Stimulated activated CD8-positive, alpha-beta memory T cell treated with anti-CD3 and anti-CD28 coated beads, Interleukin-12 subunit alpha, Interleukin-12 subunit beta, amount 100 ng/mL, for 4 hours (primary cell): ENCODE results near the gene ABCA8.
"Not testable (repeated sequence)": the region's sequence is repeated elsewhere in the genome, so short reads cannot be mapped to it uniquely, and the experiment has no call there.

Experiments
- DNase-seq: peaks from one replicate; pipeline ENCODE4 v3.0.0-alpha.2; 2020; ENCODE audit warnings: low read depth

The ABCA8 gene, protein sequence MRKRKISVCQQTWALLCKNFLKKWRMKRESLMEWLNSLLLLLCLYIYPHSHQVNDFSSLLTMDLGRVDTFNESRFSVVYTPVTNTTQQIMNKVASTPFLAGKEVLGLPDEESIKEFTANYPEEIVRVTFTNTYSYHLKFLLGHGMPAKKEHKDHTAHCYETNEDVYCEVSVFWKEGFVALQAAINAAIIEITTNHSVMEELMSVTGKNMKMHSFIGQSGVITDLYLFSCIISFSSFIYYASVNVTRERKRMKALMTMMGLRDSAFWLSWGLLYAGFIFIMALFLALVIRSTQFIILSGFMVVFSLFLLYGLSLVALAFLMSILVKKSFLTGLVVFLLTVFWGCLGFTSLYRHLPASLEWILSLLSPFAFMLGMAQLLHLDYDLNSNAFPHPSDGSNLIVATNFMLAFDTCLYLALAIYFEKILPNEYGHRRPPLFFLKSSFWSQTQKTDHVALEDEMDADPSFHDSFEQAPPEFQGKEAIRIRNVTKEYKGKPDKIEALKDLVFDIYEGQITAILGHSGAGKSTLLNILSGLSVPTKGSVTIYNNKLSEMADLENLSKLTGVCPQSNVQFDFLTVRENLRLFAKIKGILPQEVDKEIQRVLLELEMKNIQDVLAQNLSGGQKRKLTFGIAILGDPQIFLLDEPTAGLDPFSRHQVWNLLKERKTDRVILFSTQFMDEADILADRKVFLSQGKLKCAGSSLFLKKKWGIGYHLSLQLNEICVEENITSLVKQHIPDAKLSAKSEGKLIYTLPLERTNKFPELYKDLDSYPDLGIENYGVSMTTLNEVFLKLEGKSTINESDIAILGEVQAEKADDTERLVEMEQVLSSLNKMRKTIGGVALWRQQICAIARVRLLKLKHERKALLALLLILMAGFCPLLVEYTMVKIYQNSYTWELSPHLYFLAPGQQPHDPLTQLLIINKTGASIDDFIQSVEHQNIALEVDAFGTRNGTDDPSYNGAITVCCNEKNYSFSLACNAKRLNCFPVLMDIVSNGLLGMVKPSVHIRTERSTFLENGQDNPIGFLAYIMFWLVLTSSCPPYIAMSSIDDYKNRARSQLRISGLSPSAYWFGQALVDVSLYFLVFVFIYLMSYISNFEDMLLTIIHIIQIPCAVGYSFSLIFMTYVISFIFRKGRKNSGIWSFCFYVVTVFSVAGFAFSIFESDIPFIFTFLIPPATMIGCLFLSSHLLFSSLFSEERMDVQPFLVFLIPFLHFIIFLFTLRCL (N-terminal part only)

DNA sequence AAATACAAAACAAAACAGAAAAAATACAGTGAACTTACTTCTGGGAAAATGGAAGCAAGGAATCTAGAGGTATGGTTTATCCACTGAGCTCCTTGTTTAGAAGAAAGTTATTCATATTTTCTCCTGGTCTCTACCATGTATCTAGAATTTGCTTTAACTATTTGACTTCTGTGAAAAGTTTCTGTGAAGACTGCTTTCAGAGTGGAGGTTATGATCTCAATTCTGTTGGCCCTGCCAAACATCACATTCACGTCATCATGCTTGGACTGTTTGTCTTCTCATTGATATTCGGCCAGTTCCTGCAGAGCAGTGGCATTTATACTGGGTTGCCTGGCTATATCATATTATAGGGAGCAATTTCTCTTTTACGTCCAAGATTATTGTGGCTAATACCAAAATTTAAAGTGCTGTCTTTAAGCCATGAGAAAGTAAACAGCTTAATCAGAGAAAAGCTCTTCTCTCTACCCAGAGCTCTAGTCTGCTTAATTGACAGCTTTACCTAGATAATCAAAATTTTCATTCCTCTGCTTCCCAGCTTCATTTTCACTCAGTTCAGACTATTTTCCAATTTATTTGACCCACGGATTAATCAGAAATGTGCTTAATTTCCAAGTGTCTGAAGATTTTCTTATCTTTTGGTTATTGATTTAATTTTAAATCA, at the start of gene ABCA8:
ABCA8 (minus strand) TSS at position 212 of the 661 bp plus-strand sequence. CDS start 13,358 bp downstream, outside the sequence.
- no peak for DNase-seq

DNA sequence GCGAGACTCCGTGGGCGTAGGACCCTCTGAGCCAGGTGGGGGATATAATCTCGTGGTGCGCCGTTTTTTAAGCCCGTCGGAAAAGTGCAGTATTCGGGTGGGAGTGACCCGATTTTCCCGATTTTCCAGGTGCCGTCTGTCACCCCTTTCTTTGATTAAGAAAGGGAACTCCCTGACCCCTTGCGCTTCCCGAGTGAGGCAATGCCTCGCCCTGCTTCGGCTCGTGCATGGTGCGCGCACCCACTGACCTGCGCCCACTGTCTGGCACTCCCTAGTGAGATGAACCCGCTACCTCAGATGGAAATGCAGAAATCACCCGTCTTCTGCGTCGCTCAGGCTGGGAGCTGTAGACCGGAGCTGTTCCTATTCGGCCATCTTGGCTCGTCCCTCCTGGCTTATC, 49.6 kb upstream of the ABCA8 start:
- not testable (repeated sequence) for DNase-seq

DNA sequence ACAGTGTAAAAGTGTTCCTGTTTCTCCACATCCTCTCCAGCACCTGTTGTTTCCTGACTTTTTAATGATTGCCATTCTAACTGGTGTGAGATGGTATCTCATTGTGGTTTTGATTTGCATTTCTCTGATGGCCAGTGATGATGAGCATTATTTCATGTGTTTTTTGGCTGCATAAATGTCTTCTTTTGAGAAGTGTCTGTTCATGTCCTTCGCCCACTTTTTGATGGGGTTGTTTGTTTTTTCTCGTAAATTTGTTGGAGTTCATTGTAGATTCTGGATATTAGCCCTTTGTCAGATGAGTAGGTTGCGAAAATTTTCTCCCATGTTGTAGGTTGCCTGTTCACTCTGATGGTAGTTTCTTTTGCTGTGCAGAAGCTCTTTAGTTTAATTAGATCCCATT, 44.6 kb upstream of the ABCA8 start:
- DNase-seq: not testable (repeated sequence)

DNA sequence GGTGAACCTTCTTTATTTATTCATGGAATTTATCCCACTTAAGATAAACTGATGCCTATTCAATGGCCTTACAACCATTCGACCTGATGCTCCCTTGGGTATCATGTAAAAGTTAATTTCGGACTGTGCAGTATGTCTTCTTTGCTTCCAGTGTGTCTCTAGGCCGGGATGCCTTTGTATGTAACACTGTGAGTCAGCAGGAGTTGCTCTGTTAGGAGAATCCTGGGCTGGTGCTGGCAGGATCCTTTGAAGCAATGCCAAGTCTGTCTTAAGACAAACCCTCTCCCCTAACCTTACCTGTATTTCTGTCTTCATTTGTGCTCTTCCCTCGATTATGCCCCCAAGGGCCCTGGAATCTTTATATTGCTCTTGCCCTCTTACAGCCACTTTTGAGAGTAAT, 37.9 kb upstream of the ABCA8 start:
- no peak for DNase-seq

DNA sequence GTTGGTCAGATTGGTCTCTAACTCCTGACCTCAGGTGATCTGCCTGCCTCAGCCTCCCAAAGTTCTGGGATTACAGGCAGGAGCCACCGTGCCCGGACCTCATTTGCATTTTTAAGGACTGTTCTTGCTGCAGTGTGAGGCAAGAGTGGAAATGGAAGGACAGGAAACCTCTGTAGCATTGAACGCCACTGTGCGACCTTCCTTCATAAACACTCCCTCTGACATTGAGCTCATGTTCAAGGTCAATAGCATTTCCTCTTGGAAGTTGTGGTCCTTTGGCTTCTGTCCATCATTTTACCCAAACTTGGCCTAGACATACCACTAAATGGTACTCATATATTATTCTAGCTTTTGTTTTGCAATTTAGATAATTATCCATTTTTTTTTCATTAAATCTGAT, 32.8 kb upstream of the ABCA8 start:
- DNase-seq: no peak

DNA sequence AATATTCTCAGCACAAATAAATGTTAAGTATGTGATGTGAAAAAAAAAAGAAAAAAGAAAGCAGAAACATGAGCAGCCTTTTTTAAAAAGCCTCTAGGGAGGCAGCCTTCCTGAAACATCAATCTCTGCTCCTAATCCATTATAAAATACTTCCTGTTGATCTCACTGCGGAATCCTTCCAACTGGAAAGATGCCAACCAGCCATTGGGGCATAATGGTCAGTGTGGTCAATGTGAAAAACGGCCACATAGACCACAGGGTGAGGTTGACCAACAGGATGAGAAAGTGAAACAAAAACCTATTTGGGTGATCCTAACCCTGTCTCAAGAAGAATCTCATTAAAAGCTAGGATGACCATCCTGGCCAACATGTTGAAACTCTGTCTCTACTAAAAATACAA, 26.1 kb upstream of the ABCA8 start:
- no peak for DNase-seq

DNA sequence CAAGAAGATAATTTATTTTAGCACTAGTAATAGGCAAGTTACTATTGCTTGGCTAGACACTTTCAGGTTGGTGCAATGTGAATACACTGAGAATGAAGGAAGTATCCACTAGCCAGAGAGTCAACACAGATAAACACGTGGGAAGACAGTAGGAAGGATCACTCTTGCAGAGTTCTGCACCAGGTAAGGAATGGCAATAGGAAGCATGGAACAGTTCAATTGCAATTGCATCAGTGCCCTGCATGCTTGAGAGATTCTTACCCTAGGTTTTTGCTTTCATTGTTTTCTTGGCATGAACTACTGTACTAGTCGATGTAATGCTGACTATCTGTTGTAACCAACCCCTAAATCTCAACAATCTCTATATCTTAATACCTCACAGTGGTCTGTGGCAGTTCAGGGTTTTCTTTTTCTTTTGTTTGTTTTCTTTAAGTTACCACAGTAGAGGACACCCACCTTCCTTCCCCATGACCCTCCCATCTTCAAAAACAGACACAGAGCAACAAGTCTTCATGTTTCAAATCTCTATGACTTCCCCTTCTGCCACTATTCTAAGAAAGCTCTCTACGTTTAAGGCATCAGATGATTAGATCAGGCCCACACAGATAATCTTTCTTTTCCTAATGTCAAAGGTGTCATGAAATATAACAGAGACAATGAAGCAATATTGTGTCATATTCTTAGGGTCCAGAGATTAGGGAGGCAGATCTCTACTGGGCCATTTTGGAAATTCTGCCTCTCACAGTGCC, 18.1 kb upstream of the ABCA8 start:
- no peak for DNase-seq

DNA sequence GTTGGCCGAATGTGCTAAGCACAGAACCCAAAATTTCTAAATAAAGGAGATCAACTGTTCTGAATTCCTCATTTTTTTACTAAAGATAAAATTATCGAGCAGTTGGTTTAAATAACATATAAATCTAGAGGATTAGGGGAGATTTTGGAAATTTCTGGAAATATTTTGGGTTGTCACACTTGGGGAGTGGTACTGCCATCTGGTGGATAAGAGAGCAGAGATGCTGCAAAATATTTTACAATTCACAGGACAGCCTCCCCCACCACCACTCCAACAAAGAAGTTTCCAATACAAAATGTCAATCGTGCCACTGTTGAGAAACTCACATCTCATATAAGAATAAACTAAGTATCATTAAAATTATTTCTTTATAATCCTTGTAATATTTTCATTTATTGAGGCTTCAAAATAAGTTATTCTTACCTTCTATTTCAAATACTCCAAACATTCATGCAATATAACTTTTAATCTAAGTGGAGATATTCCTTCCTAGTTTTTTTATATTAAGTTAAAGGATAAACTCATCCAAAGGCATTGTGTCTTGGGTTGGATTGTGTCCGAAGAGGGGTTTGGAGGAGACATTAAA, 17.0 kb upstream of the ABCA8 start:
- DNase-seq: no peak

DNA sequence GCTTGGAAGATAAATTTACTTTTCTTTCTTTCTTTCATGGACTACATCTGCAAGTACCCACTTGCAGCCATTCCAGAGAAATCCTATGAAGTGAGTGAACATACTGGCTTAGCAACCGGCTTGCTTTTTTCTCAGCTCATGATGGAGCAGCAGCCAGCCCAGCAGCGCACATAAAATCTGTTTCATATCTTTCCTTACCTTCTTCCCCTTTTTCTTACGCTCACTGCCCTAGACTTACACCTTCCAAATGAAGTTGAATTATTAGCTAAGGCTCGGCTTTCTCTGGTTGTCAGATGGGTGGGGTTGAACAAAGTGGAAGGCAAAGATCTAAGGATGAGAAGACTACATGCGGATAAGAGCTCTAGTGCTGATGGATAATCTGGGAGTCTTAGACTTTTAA, 13.9 kb upstream of the ABCA8 start:
- no peak for DNase-seq

DNA sequence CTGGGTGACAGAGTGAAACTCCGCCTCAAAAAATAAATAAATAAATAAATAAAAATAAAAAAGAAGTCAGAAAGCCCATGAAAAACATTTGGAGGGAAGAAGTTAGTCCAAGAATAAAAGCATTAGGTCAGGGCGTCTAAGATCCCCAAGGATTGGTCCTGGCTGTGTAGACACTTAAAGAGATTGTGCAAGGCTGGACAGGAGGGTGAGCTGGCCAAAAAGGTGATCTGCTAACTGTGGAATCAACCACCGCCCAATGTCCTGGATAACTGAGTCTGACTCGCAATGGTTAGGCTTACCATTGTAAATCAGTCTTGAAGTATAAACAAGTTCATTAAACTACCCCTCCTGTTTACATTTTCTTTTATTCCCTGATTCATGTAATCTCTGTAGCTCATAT, 8.8 kb upstream of the ABCA8 start:
- no peak for DNase-seq

DNA sequence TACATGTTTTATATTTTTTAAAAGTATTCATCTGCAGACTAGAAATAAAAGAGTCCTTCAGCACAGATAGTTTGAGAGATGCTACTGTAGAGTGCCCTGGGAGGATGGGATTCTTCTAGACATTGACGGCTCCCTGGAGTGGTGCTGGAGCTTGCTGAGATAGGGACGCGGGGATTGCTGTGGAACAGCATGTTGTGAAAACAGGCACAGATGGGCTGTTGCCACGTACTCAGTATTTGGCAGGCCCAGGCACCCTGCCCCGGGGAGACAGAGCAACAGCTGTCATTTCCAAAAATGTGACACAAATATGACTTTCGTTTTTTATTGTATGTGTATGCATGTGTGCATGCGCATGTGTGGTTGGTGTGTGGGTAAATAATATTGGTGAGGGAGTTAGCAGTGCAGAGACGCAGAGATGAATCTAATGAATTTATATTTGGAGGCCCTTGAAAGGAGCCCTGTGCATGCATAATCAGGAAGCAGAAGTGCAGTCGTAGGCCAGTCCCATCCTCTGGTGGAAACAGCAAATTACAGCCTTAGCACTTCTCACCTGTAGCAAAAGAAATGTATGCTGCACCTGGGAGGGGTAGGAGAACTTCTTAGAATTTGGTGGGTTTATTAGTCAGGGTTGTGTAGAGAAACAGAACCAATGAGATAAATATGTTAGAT, 6.2 kb upstream of the ABCA8 start:
- DNase-seq: no peak

DNA sequence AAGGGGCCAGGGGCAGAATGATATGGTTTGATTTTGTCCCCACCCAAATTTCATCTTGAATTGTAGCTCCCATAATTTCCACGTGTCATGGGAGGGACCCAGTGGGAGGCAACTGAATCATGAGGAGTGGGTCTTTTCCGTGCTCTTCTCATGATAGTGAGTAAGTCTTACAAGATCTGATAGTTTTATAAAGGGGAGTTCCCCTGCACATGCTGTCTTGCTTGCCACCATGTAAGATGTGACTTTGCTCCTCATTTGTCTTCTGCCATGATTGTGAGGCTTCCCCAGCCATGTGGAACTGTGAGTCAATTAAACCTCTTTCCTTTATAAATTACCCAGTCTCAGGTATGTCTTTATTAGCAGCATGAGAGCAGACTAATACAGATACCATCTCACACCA, 3.9 kb upstream of the ABCA8 start:
- not testable (repeated sequence) for DNase-seq

DNA sequence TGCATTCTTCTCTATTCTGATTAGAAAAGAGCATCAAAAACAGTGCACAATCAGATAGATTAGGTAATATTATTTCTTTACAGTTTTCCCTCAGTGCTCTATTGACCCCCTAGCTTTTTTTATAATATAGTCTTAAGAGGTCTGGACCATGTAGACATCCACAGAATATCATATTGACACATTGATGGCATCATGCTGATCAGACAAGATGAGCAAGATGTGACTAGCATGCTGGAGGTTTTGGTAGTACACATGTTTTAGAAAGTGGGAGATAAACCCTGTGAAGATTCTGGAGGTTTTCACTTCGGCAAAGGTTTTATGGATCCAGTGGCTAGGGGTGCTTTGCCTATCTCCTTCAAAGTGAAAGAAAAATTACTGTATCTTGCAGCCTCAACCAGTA, 2.8 kb upstream of the ABCA8 start:
- DNase-seq: no peak

DNA sequence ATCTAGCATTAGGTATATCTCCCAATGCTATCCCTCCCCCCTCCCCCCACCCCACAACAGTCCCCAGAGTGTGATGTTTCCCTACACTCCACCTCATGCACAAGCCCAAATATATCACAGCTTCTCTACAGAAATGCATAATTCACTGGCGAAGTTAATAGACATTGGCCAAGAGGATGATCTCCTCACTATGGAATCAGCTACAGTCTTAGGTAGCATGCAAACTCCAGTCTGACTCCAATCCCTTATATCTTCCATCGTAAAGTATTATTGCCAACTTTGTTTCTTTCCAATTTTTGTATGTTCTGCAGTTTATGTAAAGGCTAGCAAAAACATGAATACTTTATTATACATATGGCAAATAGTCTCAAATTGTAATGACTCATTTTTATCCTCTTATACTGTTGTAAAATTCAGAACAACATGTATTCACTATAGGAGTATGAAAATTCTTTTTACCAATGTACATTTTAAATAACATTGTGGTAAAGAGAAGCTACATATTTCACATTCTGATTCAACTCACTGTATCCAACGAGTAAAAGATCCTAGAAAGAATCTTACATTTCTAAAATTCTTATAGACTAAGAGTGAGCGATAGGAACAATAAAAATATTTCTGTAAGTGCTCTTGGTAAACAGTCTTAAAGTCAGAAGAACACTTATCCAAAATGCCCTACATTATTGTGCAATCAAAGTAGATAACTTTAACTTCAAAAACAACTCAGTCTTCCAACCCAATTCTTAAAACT, 871 bp downstream of the ABCA8 start:
- no peak for DNase-seq

DNA sequence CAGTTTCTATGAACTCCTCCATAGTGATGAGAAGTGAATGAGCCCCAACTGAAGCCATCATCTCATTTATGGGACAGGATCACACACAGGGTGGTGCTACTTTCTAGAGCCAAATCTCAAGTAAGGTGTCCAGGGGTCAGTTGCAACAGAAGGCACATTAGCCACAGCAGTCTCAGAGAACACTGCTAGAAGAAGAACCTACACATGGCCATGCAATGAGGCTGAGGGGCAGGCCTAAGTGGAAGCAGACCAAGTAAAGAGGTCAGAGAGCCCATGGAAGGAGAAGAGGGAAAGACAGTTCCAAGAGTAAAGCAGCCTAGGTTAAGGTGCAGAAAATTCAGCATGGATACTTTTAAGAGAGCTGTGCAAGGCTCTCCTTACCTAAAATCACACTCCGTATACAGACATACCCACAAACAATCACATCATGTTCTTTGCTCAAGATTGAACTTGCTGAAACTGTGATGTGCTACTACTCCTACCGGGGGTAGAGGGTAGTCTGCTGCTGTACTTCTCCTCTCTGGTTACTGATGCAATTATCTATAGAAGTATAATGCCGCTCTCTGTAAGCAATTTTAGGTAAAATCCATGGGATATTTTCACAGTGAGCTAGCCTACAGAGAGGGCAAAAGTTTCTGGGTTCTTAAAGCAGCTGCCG, 1.7 kb downstream of the ABCA8 start:
- DNase-seq: no peak

DNA sequence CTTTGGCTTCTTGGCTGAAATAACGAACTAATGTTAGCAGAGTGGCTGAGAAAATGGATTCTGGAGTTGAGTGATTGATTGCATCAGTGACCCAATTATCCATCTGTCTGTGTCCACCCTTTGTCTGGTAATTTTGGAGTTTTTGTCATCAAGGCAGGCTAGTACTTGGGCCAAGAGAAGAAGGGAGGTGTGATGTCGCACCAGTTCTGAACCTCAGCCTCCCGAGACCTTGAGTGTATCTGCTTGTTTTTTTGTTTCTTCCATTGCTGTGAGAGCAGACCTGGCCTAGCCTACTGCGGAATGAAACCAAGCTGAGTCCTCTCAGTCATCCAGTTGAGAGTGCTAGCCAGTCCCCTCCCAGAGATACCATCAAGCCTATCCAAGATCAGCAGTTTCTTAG, 4.5 kb downstream of the ABCA8 start:
- no peak for DNase-seq

DNA sequence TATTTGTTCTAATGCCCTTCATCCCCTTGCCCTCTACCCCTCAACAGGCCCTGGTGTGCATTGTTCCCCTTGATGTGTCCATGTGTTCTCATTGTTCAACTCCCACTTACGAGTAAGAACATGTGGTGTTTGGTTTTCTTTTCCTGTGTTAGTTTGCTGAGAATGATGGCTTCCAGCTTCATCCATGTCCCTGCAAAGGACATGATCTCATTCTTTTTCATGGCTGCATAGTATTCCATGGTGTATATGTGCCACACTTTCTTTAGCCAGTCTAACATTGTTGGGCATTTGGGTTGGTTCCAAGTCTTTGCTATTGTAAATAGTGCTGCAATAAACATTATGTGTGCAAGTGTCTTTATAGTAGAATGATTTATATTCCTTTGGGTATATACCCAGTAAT, 7.3 kb downstream of the ABCA8 start:
- not testable (repeated sequence) for DNase-seq

DNA sequence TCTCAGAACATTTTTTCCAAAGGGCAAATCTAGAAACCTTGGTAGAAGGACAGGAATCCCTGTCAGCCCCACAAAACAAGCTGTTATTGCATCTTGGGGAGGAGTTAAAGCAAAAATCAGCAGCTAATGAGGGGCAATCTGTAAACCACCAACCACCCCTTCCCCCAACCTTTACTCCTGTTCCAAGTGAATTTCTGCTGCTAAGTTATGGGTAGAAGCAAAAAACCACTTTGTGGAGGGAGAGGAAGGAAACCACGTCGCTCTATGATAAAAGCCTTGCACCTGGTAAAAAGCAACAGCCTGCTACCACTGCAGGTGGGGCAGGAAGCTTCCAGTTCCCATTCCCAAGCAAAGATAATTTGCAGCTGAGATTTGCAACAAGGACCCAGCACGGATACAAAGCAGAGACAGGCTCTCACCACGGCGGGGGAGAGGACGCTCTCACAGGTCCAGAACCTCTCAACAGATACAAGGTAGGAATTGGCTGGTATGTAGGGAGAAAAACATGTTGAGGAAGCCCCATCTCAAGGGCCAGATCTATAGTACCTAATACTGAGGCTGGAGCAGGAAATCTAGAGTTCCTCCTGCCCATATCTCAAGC, 10.7 kb downstream of the ABCA8 start:
- DNase-seq: no peak

DNA sequence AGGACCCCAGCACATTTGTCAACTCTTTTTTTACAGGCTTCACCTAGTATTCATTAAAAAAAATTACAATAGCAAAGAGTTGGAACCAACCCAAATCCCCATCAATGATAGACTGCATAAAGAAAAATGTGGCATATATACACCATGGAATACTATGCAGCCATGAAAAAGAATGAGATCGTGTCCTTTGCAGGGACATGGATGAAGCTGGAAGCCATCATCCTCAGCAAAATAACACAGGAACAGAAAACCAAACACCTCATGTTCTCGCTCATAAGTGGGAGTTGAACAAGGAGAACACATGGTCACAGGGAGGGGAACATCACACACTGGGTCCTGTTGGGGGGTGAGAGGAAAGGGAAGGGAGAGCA, 11.4 kb downstream of the ABCA8 start:
- DNase-seq: not testable (repeated sequence)
